ENCODE results near the gene ENTPD1. TPM values are rescaled to one million over a fixed set of nuclear protein-coding genes. Genes with fewer than 3 reads are reported as not detected.

The ENTPD1 gene
- total RNA-seq, 2 donors from 2014 or later: 5.4 to 13.8 TPM

GRCh38 chr10:95741807-95742467 is 14.0 kb upstream of the ENTPD1 start:
- ATAC-seq: peak; percentile 48
- Mint-ChIP-seq H3K4me3 (no peak overlapping the region), H3K27ac (no peak overlapping the region), H3K36me3 (ENCODE audit: low read depth) (no peaks in the 10 kb centered on the region), H3K4me1 (no peaks in the 10 kb centered on the region), H3K27me3 (peaks cover 26% of the 10 kb centered on the region)
- DNase-seq: no peak
- H3K9me3 ChIP-seq (ENCODE audit: control insufficient read depth, low read length, poor library complexity, severe bottlenecking): no peaks in the 10 kb centered on the region

GRCh38 chr10:95742485-95742884 is 13.5 kb upstream of the ENTPD1 start:
- no peak for DNase-seq

GRCh38 chr10:95742962-95743535 is 12.9 kb upstream of the ENTPD1 start:
- no peak for DNase-seq
- Mint-ChIP-seq H3K27me3 (peaks cover 19% of the 10 kb centered on the region), H3K27ac (no peak overlapping the region), H3K4me1 (no peaks in the 10 kb centered on the region), H3K4me3 (no peak overlapping the region), H3K36me3 (ENCODE audit: low read depth) (no peaks in the 10 kb centered on the region)
- no peak for ATAC-seq
- H3K9me3 ChIP-seq (ENCODE audit: control insufficient read depth, low read length, poor library complexity, severe bottlenecking): no peaks in the 10 kb centered on the region

More at GRCh38 chr10:95742485-95742884, 13.5 kb upstream of the ENTPD1 start:
- Mint-ChIP-seq H3K36me3 (ENCODE audit: low read depth) (no peaks in the 10 kb centered on the region), H3K4me3 (no peak overlapping the region), H3K27me3 (peaks cover 24% of the 10 kb centered on the region), H3K27ac (no peak overlapping the region), H3K4me1 (no peaks in the 10 kb centered on the region)
- no peak for ATAC-seq
- no peaks in the 10 kb centered on the region for H3K9me3 ChIP-seq (ENCODE audit: control insufficient read depth, low read length, poor library complexity, severe bottlenecking)

GRCh38 chr10:95745501-95745900 is 10.5 kb upstream of the ENTPD1 start:
- H3K27ac Mint-ChIP-seq: no peak overlapping the region
- no peaks in the 10 kb centered on the region for H3K9me3 ChIP-seq (ENCODE audit: control insufficient read depth, low read length, poor library complexity, severe bottlenecking)
- no peak for DNase-seq
- H3K4me3 Mint-ChIP-seq: no peak overlapping the region
- H3K36me3 Mint-ChIP-seq (ENCODE audit: low read depth): no peaks in the 10 kb centered on the region
- ATAC-seq: no peak
- no peaks in the 10 kb centered on the region for H3K4me1 Mint-ChIP-seq
- H3K27me3 Mint-ChIP-seq: peaks cover 14% of the 10 kb centered on the region

GRCh38 chr10:95748349-95748748 is 7.6 kb upstream of the ENTPD1 start:
- ATAC-seq: no peak
- Mint-ChIP-seq H3K27me3 (peaks cover 25% of the 10 kb centered on the region), H3K36me3 (ENCODE audit: low read depth) (no peaks in the 10 kb centered on the region), H3K4me1 (no peaks in the 10 kb centered on the region), H3K27ac (no peak overlapping the region), H3K4me3 (no peak overlapping the region)
- no peaks in the 10 kb centered on the region for H3K9me3 ChIP-seq (ENCODE audit: control insufficient read depth, low read length, poor library complexity, severe bottlenecking)
- DNase-seq: no peak

- DNase-seq: no peak
- no peak for ATAC-seq
- H3K4me3 Mint-ChIP-seq: peak overlapping the region; percentile 60
- H3K27me3 Mint-ChIP-seq: peaks cover 28% of the 10 kb centered on the region
- peaks cover 13% of the 10 kb centered on the region for H3K4me1 Mint-ChIP-seq
- H3K36me3 Mint-ChIP-seq (ENCODE audit: low read depth): no peaks in the 10 kb centered on the region
- H3K27ac Mint-ChIP-seq: no peak overlapping the region
- no peaks in the 10 kb centered on the region for H3K9me3 ChIP-seq (ENCODE audit: control insufficient read depth, low read length, poor library complexity, severe bottlenecking)
These were observed 405 bp upstream of the ENTPD1 start for GRCh38 chr10:95755511-95756004.

GRCh38 chr10:95756809-95757684 is 1.1 kb downstream of the ENTPD1 start:
- DNase-seq (no peak), ATAC-seq (no peak)
- Mint-ChIP-seq H3K4me1 (peaks cover 16% of the 10 kb centered on the region), H3K27me3 (peaks cover 18% of the 10 kb centered on the region), H3K27ac (peak overlapping the region; percentile 43), H3K36me3 (ENCODE audit: low read depth) (no peaks in the 10 kb centered on the region), H3K4me3 (peak overlapping the region; percentile 58)
- H3K9me3 ChIP-seq (ENCODE audit: control insufficient read depth, low read length, poor library complexity, severe bottlenecking): no peaks in the 10 kb centered on the region

GRCh38 chr10:95758351-95759025 is 2.5 kb downstream of the ENTPD1 start:
- DNase-seq (no peak), ATAC-seq (no peak)
- Mint-ChIP-seq H3K4me3 (no peak overlapping the region), H3K4me1 (peaks cover 16% of the 10 kb centered on the region), H3K27ac (peak overlapping the region; percentile 27), H3K36me3 (ENCODE audit: low read depth) (no peaks in the 10 kb centered on the region), H3K27me3 (peaks cover 18% of the 10 kb centered on the region)
- no peaks in the 10 kb centered on the region for H3K9me3 ChIP-seq (ENCODE audit: control insufficient read depth, low read length, poor library complexity, severe bottlenecking)

GRCh38 chr10:95759233-95759826 is 3.4 kb downstream of the ENTPD1 start:
- Mint-ChIP-seq H3K27me3 (peaks cover 18% of the 10 kb centered on the region), H3K4me1 (peaks cover 16% of the 10 kb centered on the region), H3K36me3 (ENCODE audit: low read depth) (no peaks in the 10 kb centered on the region), H3K27ac (no peak overlapping the region), H3K4me3 (no peak overlapping the region)
- ATAC-seq: no peak
- no peak for DNase-seq
- H3K9me3 ChIP-seq (ENCODE audit: control insufficient read depth, low read length, poor library complexity, severe bottlenecking): no peaks in the 10 kb centered on the region

- Mint-ChIP-seq H3K27ac (peak overlapping the region; percentile 66), H3K36me3 (ENCODE audit: low read depth) (no peaks in the 10 kb centered on the region), H3K4me1 (peaks cover 6% of the 10 kb centered on the region), H3K27me3 (peaks cover under 1% of the 10 kb centered on the region), H3K4me3 (no peak overlapping the region)
- DNase-seq (no peak), ATAC-seq (no peak)
- H3K9me3 ChIP-seq (ENCODE audit: control insufficient read depth, low read length, poor library complexity, severe bottlenecking): no peaks in the 10 kb centered on the region
These were observed 6.1 kb downstream of the ENTPD1 start for GRCh38 chr10:95761939-95762492.

- Mint-ChIP-seq H3K4me3 (no peak overlapping the region), H3K4me1 (no peaks in the 10 kb centered on the region), H3K36me3 (ENCODE audit: low read depth) (no peaks in the 10 kb centered on the region), H3K27ac (no peak overlapping the region), H3K27me3 (peaks cover 5% of the 10 kb centered on the region)
- ATAC-seq (peak; percentile 23), DNase-seq (no peak)
- no peaks in the 10 kb centered on the region for H3K9me3 ChIP-seq (ENCODE audit: control insufficient read depth, low read length, poor library complexity, severe bottlenecking)
These were observed 12.1 kb downstream of the ENTPD1 start for GRCh38 chr10:95767884-95768556.

- no peaks in the 10 kb centered on the region for H3K9me3 ChIP-seq (ENCODE audit: control insufficient read depth, low read length, poor library complexity, severe bottlenecking)
- peaks cover 5% of the 10 kb centered on the region for H3K27me3 Mint-ChIP-seq
- H3K27ac Mint-ChIP-seq: no peak overlapping the region
- ATAC-seq (no peak), DNase-seq (no peak)
- no peak overlapping the region for H3K4me3 Mint-ChIP-seq
- H3K4me1 Mint-ChIP-seq: no peaks in the 10 kb centered on the region
- no peaks in the 10 kb centered on the region for H3K36me3 Mint-ChIP-seq (ENCODE audit: low read depth)
These were observed 14.2 kb downstream of the ENTPD1 start for GRCh38 chr10:95770084-95770720.
